ENCODE data around the gene ENDOD1. TPM values are rescaled to one million over a fixed set of nuclear protein-coding genes. Genes with fewer than 3 reads are reported as not detected.
A peak's percentile ranks its signal among the peaks of the same experiment; 100 is the strongest.
"Not testable (repeated sequence)": the region's sequence is repeated elsewhere in the genome, so short reads cannot be mapped to it uniquely, and the experiment has no call there.

Gene ENDOD1, protein sequence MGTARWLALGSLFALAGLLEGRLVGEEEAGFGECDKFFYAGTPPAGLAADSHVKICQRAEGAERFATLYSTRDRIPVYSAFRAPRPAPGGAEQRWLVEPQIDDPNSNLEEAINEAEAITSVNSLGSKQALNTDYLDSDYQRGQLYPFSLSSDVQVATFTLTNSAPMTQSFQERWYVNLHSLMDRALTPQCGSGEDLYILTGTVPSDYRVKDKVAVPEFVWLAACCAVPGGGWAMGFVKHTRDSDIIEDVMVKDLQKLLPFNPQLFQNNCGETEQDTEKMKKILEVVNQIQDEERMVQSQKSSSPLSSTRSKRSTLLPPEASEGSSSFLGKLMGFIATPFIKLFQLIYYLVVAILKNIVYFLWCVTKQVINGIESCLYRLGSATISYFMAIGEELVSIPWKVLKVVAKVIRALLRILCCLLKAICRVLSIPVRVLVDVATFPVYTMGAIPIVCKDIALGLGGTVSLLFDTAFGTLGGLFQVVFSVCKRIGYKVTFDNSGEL
- total RNA-seq (2014; rRNA removed; shearing (Covaris generic)), result 13.6 and 16.2 TPM in 2 replicates

DNA sequence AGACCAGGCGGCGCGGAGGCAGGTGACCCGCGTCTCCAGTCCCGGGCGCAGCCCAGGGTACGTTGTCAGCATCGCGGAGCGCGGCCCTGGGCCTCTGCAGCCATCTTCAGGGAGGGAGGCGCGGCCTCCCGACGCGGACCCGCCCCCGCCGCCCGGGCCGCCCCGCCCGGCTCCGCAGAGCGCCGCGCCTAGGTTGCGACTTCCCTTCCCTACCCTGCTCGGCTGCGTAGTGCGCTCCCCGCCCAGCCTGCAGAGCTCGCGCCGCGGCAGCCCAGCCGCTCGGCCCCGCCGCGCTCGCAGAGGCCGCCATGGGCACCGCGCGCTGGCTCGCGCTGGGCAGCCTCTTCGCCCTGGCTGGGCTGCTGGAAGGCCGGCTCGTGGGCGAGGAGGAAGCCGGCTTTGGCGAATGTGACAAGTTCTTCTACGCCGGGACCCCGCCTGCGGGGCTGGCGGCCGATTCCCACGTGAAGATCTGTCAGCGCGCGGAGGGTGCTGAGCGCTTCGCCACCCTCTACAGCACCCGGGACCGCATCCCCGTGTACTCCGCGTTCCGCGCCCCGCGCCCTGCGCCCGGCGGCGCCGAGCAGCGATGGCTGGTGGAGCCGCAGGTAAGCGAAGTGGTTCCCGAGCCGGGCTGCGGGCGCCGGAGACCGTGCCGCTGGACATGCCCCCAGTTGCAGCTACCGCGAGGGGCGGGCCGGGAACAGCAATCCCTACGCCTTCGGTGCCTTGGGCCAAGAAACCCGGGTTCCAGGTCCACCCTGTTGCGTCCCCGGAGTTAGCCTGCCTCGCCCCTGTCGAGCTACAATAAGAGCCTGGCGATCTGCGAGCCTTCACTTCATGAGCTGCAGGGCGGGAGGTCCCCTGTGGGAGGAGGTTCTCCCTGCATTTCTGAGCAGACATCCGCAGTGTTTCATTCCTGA, at the start of gene ENDOD1:
ENDOD1 (plus strand) TSS at position 227 of the 923 bp plus-strand sequence; CDS start at position 309, 82 bp downstream.
- peak; percentile 90 for DNase-seq (ENCODE audit: low read depth)

DNA sequence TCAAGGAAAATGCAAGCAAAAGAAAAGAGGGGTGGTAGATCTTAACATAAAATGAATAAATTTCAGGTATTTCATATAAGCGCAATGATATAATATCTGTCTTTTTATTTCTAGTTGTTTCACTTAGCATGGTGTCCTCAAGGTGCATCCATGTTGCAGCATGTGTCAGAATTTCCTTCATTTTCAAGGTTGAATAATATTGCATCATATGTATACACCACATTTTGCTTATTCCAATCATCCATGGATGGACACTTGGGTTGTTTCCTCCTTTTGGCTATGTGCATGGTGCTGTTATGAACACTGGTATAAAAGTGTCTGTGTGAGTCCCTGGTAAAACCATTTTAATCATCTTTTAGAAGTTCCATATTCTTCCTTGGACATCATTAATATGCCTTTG, 47.4 kb upstream of the ENDOD1 start:
- no peak for DNase-seq (ENCODE audit: low read depth)

GRCh38 chr11:95042906-95043305, 46.7 kb upstream of the ENDOD1 start:
- no peak for DNase-seq (ENCODE audit: low read depth)

DNA sequence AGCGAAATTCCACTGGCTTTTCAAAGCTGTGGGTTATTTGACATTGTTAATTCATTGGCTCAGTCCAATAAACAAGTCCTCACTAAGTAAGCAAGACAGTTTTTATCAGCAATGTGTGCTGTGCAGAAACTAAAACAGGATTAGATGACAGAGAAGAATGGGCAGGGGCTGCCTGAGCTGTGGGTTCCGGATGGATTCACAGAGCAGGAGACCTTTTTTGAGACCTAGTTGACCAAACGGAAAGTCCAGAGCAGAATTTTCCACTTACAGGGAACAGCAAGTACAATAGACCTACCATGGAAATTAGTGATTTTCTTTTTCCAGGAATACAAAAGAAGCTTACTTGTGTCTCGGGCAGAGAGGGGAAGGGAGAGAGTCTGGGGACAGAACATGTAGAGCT, 45.6 kb upstream of the ENDOD1 start:
- DNase-seq (ENCODE audit: low read depth), result no peak

DNA sequence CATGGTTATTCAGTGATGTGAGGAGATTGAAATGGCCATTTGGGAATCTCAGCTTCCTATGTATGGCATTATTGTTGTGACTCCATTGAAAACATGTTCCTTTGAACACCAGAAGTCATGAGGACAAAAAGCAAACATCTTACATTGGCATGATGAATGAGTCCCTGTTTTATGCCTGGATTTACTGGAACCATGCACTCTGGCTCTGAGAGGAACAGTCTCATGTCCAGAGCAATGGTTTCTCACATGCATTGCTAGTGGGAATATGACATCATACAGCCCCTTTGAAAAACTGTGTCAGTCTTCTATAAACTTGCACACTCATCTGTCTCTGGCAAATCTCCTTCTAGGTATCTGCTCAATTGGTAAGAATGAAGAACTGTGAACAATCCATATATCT, 43.8 kb upstream of the ENDOD1 start:
- DNase-seq (ENCODE audit: low read depth), result no peak

DNA sequence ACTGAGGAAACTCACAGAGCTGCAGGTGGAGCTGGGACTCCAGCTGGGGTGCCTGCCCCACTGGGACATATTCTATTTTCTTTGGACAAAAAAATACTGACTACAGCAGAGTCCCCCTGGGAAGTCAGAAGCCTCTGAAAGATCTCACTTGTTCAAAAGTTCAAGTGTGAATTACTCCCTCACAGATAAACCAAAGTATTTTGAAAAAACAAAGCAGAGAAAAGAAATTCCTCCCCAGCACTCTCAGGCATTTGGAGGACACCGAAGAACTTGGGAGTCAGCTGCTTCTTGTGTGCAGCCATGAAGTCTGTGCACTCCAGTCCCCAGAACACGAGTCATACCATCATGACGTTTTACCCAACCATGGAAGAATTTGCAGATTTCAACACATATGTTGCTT, 40.5 kb upstream of the ENDOD1 start, which contains the start of gene KDM4F:
KDM4F (plus strand) TSS at position 301 of the 400 bp plus-strand sequence.
- DNase-seq (ENCODE audit: low read depth), result not testable (repeated sequence)

DNA sequence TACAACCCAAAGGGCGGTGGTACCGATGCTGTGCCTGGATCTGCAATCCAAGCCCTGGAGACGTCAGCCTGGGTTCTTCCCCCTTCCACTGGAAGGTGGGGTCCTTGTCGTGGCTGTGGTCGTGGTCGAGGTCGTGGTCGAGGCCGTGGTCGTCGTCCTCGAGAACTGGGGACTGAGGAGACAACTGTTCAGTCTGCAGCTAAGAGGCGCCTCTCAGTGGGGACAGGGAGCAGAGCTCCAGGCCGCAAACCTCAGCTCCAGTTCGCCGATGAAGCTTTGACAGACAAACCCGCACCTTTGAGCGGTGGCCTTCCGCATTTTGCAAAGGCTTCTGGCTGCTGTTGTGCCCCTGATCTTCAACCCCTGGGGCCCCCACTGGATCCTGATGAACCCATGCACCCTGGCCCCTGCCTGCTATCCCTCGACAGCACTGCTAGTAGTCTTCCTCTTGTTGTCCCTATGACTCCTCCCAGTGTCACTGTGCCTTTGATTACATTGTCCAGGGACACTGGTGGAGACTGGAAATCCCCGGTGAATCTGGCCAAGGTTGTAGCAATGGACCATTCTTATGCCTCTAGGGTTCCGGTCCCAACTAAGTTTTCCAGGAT, 38.9 kb upstream of the ENDOD1 start:
- DNase-seq (ENCODE audit: low read depth), result no peak

- DNase-seq (ENCODE audit: low read depth), result no peak
Observed at GRCh38 chr11:95054356-95054755, 35.3 kb upstream of the ENDOD1 start.

GRCh38 chr11:95055283-95055897, 34.3 kb upstream of the ENDOD1 start:
- DNase-seq (ENCODE audit: low read depth), result no peak

GRCh38 chr11:95057959-95058358, 31.7 kb upstream of the ENDOD1 start:
- DNase-seq (ENCODE audit: low read depth), result no peak

GRCh38 chr11:95058621-95059020, 31.0 kb upstream of the ENDOD1 start:
- no peak for DNase-seq (ENCODE audit: low read depth)

DNA sequence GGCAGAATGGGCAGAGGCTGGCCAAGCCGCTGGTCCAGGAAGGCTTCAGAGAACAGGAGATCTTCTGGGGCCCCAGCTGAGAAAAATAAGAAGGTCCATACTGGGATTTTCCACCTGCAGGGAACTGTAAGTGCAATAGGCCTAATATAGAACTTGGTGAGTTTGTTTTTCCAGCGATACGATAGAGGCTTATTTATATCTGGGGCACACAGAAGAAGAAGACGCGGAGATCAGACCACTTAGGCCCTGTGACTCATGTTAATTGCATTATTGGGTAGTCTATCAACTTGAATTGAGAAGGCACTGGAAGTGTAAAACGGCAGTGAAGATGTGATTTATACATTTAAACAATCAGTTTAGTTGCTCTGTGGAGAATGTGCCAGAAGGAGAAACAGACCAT, 30.6 kb upstream of the ENDOD1 start:
- no peak for DNase-seq (ENCODE audit: low read depth)

DNA sequence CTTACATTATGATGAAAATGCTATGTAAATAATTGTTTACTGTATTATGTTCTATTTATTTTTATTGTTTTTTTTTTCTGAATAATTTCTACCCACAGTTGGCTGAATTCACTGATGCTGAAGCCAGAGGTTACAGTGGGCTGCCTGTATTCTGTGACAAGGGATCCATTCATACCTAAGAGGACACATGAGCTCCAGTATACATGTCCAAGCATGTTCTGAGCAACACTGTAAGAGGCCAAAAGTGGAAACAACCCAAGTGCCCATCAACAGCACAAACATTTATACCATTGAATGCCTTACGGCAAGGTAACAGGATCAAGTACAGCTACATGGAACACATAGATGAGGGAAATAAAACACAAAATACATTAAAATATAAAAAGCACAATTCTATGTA, 24.3 kb upstream of the ENDOD1 start:
- no peak for DNase-seq (ENCODE audit: low read depth)

DNA sequence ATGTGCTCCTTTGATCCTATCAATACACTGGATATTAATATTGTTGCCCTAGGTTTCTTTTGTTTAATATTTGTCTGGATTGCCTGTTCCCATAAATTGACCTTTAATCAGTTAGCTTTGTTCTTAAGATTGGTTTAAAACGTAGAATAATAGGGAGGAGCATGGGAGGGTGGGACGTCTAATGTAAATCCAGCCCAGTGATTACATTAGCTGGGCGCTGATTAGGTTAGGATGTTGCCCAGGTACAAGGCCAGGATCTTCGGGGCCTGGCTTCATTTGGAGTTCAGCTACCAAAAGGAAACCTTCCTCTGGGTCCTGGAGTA, 23.0 kb upstream of the ENDOD1 start, which contains the start of gene SRSF8:
SRSF8 (plus strand) TSS at position 204 of the 323 bp plus-strand sequence. CDS start 308 bp downstream, outside the sequence.
- no peak for DNase-seq (ENCODE audit: low read depth)

- peak; percentile 83 for DNase-seq (ENCODE audit: low read depth)
Observed at GRCh38 chr11:95067039-95067840, 22.4 kb upstream of the ENDOD1 start.

- DNase-seq (ENCODE audit: low read depth), result no peak
Observed at GRCh38 chr11:95067841-95068219, 21.8 kb upstream of the ENDOD1 start.

GRCh38 chr11:95068549-95068948, 21.1 kb upstream of the ENDOD1 start:
- DNase-seq (ENCODE audit: low read depth), result peak; percentile 85

DNA sequence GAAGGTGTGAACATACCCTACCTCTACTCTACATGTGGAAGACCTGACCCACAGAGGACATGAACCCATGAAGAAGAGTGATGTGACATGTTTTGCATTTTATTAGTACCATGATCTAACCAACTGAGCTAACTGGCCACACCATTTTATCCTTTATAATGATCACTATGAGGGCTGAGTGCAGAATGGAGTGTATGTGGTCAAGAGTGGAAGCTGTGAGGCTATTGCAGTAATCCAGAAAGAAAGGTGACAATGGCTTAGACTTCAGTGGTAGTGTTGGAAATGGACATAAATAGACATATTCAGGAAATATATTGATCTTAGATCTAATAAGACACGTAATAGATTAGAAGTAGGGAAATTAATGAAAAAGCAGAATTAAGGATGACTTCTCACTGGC, 19.2 kb upstream of the ENDOD1 start:
- DNase-seq (ENCODE audit: low read depth), result no peak

- no peak for DNase-seq (ENCODE audit: low read depth)
Observed at GRCh38 chr11:95072948-95073347, 16.7 kb upstream of the ENDOD1 start.

DNA sequence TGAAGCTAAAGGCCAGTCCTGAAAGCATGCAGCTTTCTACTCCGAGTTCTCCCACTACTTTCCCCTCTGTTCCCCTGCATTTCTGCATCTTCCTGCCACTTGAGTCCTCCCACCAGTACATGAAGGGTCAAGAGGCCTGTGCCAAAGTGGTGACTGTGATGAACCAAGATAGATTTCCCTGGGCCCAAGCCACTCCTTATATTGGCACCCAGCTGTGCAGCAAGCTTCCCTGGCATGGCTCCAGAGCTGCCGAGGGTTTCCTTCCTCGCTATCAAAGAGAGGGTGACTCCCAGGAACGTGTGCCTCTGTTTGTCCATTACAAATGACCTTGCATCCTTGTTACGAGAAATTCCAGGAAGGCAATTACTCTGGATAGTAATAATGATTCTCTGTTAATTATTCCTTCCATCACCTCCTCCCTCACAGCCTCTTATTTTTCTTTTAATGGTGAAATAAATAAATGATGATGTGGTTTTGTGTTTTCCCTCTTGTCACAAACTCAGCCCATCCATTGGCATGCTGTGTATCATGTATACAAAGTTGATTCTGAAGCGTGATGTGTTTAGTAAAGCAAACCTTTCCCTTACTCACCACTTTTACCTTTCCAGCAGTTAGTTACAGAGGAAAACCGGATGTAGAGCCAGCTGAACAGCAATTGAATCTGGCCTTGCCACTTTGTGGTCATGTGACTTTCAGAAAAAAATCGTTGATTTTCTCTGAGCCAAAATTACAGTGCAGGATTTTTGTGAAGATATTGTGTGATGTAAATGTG, 14.7 kb upstream of the ENDOD1 start:
- peak; percentile 41 for DNase-seq (ENCODE audit: low read depth)
